Measurements from ENCODE around the gene SMIM20.

GRCh38 chr4:25905371-25905770 lies 8.6 kb upstream of the SMIM20 start:
- TF ChIP-seq CTCF (IDR thresholded peaks at IDR 0.05; ENCODE audit: low read depth, low read length, poor library complexity, severe bottlenecking) (no peak), EZH2phosphoT487 (IDR thresholded peaks at IDR 0.05; ENCODE audit: borderline replicate concordance, low read length) (no peak)

Measured in DOHH2 (cell line).